Measurements from ENCODE around the gene COBL. TPM values are rescaled to one million over a fixed set of nuclear protein-coding genes. Genes with fewer than 3 reads are reported as not detected.

COBL gene
- total RNA-seq, 1 experiment from 2014 or later = 52.3 TPM

- no peak overlapping the region for H3T11ph ChIP-seq (ENCODE audit: low read length)
- H4K8ac ChIP-seq (replicated peaks; ENCODE audit: insufficient read length, low read depth, low read length) = no peak overlapping the region
- no peak overlapping the region for H3K56ac ChIP-seq (ENCODE audit: insufficient read length, low read depth, low read length)
- no peak overlapping the region for H3K4ac ChIP-seq (ENCODE audit: low read depth, low read length)
- no peak overlapping the region for H3K14ac ChIP-seq (ENCODE audit: insufficient read depth, low read length)
- no peak for TF ChIP-seq CTCF (conservative IDR thresholded peaks at IDR 0.05)
- no peak overlapping the region for H3K9ac ChIP-seq (ENCODE audit: extremely low read depth, insufficient read length, low read length)
- H2BK15ac ChIP-seq (ENCODE audit: low read depth, low read length) = no peak overlapping the region
- H3K4me1 Mint-ChIP-seq = no peaks in the 10 kb centered on the region
- H4K20me1 ChIP-seq (ENCODE audit: control insufficient read depth, insufficient read depth, insufficient read length) = no peaks in the 10 kb centered on the region
- H3K9me3 Mint-ChIP-seq = peaks cover 6 to 11% of the 10 kb centered on the region in 2 experiments; a peak in 4 of 5 replicates
- H2BK120ac ChIP-seq (ENCODE audit: low read depth, low read length, poor library complexity, severe bottlenecking) = no peak overlapping the region
- H3K23ac ChIP-seq (ENCODE audit: insufficient read length, low read depth, low read length) = no peak overlapping the region
- H3K36me3 Mint-ChIP-seq (ENCODE audit: insufficient read depth in 1 of 3, low read depth in 3 of 3) = peaks cover 11 to 13% (median 12%) of the 10 kb centered on the region in 3 experiments
- no peak overlapping the region for H2BK20ac ChIP-seq (ENCODE audit: low read depth, low read length, poor library complexity, severe bottlenecking)
- H2BK5ac ChIP-seq (ENCODE audit: insufficient read length, low read length) = no peak overlapping the region
- no peaks in the 10 kb centered on the region for H3K79me1 ChIP-seq (ENCODE audit: insufficient read depth, low read depth, low read length, poor library complexity, severe bottlenecking)
- H3K27ac Mint-ChIP-seq = no peak overlapping the region
- no peaks in the 10 kb centered on the region for H3K23me2 ChIP-seq (ENCODE audit: insufficient read length, low read depth, low read length, poor library complexity, severe bottlenecking)
- no peaks in the 10 kb centered on the region for H3K79me2 ChIP-seq (ENCODE audit: insufficient read depth, low read length)
- no peaks in the 10 kb centered on the region for H3K27me3 ChIP-seq (ENCODE audit: insufficient read depth, low read length)
- H3K27ac ChIP-seq (ENCODE audit: insufficient read length, low read depth, low read length) = no peak overlapping the region
- H3K27me3 Mint-ChIP-seq (ENCODE audit: low read depth) = no peaks in the 10 kb centered on the region
- no peak overlapping the region for H2AFZ ChIP-seq (ENCODE audit: low read length)
- no peak for DNase-seq
- no peak overlapping the region for H2BK12ac ChIP-seq (ENCODE audit: insufficient read length, low read depth, low read length)
- peaks cover 12% of the 10 kb centered on the region for H3K9me3 ChIP-seq (ENCODE audit: control insufficient read depth, low read depth, low read length)
- no peak overlapping the region for H3K4me3 Mint-ChIP-seq
- no CpG with 5 or more reads among the region's 5 CpGs for WGBS (ENCODE audit: extremely low coverage, insufficient read length, low lambda C conversion rate)
- H2AK5ac ChIP-seq (ENCODE audit: insufficient read length, low read length) = no peak overlapping the region
- no peak overlapping the region for H4K91ac ChIP-seq (ENCODE audit: insufficient read length, low read depth, low read length)
- no peak overlapping the region for H3K4me2 ChIP-seq (ENCODE audit: insufficient read depth, insufficient read length, low read length)
- H3K4me1 ChIP-seq (ENCODE audit: insufficient read depth, low read length) = no peaks in the 10 kb centered on the region
- H4K5ac ChIP-seq (ENCODE audit: insufficient read length, low read depth, low read length) = no peak overlapping the region
- no peak overlapping the region for H3K18ac ChIP-seq (ENCODE audit: insufficient read length, low read depth, low read length)
Measured at GRCh38 chr7:51046482-51046881, 270.1 kb downstream of the COBL start.

Measured in H9 (cell line).